HEK293 (cell line): ENCODE measurements around the gene VGLL4.

Source experiments
- CTCF ChIP-seq: fragments of 450-650 bp; formaldehyde crosslinking; IDR thresholded peaks from 2 replicates; pipeline ENCODE4 v1.5.1; 2016; ENCODE audit warnings: missing biosample characterization, missing genetic modification characterization
- MEIS1 ChIP-seq: sonication (generic); formaldehyde crosslinking; IDR thresholded peaks from 2 replicates; pipeline ENCODE4 v1.8.1; 2022; ENCODE audit warnings: missing genetic modification reagents, mild to moderate bottlenecking, borderline replicate concordance
- REST ChIP-seq: fragments of 450-650 bp; formaldehyde crosslinking; IDR thresholded peaks from 2 replicates; pipeline ENCODE4 v1.5.1; 2016; ENCODE audit warnings: missing biosample characterization, missing genetic modification characterization
- ZBTB17 ChIP-seq: fragments of 450-650 bp; formaldehyde crosslinking; IDR thresholded peaks from 2 replicates; pipeline ENCODE4 v1.5.1; 2016; ENCODE audit warnings: missing biosample characterization, missing genetic modification characterization
- ZNF121 ChIP-seq: fragments of 450-650 bp; formaldehyde crosslinking; IDR thresholded peaks from 2 replicates; pipeline ENCODE4 v1.5.1; 2016; ENCODE audit warnings: missing biosample characterization, missing genetic modification characterization
- ZNF146 ChIP-seq: fragments of 450-650 bp; formaldehyde crosslinking; IDR thresholded peaks from 2 replicates; pipeline ENCODE4 v1.5.1; 2016; ENCODE audit warnings: missing biosample characterization, missing genetic modification characterization
- ZNF16 ChIP-seq: fragments of 450-650 bp; formaldehyde crosslinking; IDR thresholded peaks from 2 replicates; pipeline ENCODE4 v1.5.1; 2016; ENCODE audit warnings: low read depth, missing biosample characterization, missing genetic modification characterization
- ZNF624 ChIP-seq: fragments of 450-650 bp; formaldehyde crosslinking; IDR thresholded peaks from 2 replicates; pipeline ENCODE4 v1.5.1; 2017; ENCODE audit warnings: missing biosample characterization, missing genetic modification characterization
- ZNF660 ChIP-seq: fragments of 450-650 bp; IDR thresholded peaks from 2 replicates; pipeline ENCODE4 v1.5.1; 2018; ENCODE audit warnings: missing biosample characterization, mild to moderate bottlenecking, missing genetic modification characterization
- ZSCAN5A ChIP-seq: fragments of 450-650 bp; formaldehyde crosslinking; IDR thresholded peaks from 2 replicates; pipeline ENCODE4 v1.5.1; 2016; ENCODE audit warnings: missing biosample characterization, missing genetic modification characterization

GRCh38 chr3:11640009-11640673 is 3.6 kb downstream of the VGLL4 start:
- TF ChIP-seq ZSCAN5A (tag by site-specific recombination) = no peak
- no peak for TF ChIP-seq ZNF146 (tag by site-specific recombination)
- TF ChIP-seq CTCF (tag by site-specific recombination) = no peak
- no peak for TF ChIP-seq ZBTB17
- TF ChIP-seq ZNF660 (tag by site-specific recombination) = no peak
- no peak for TF ChIP-seq ZNF121 (tag by site-specific recombination)
- no peak for TF ChIP-seq ZNF16 (tag by site-specific recombination)
- no peak for TF ChIP-seq ZNF624 (tag by site-specific recombination)
- no peak for TF ChIP-seq MEIS1 (CRISPR knock-in tag)
- TF ChIP-seq REST (tag by site-specific recombination) = no peak
